Panc1 (cell line): ENCODE results near the gene ARHGEF38.

ENCODE experiments used
- CTCF ChIP-seq: fragments of 450-650 bp; IDR thresholded peaks from 2 replicates; pipeline ENCODE4 v1.5.1; 2017; ENCODE audit warnings: mild to moderate bottlenecking
- TF ChIP-seq, protein P1 (sequence below), 2 experiments: IDR thresholded peaks; 2 replicates each; pipeline ENCODE4 v1.6.1; 2011 to 2012; ENCODE audit warnings: low read depth in 2 of 2, control low read depth in 1 of 2, low read length in 1 of 2, mild to moderate bottlenecking in 1 of 2, moderate library complexity in 1 of 2; ENCODE audit not compliant: insufficient read depth in 1 of 2

GRCh38 chr4:105679186-105679585 is 126.8 kb downstream of the ARHGEF38 start:
- TF ChIP-seq CTCF, result no peak
- TF ChIP-seq, protein P1, sequence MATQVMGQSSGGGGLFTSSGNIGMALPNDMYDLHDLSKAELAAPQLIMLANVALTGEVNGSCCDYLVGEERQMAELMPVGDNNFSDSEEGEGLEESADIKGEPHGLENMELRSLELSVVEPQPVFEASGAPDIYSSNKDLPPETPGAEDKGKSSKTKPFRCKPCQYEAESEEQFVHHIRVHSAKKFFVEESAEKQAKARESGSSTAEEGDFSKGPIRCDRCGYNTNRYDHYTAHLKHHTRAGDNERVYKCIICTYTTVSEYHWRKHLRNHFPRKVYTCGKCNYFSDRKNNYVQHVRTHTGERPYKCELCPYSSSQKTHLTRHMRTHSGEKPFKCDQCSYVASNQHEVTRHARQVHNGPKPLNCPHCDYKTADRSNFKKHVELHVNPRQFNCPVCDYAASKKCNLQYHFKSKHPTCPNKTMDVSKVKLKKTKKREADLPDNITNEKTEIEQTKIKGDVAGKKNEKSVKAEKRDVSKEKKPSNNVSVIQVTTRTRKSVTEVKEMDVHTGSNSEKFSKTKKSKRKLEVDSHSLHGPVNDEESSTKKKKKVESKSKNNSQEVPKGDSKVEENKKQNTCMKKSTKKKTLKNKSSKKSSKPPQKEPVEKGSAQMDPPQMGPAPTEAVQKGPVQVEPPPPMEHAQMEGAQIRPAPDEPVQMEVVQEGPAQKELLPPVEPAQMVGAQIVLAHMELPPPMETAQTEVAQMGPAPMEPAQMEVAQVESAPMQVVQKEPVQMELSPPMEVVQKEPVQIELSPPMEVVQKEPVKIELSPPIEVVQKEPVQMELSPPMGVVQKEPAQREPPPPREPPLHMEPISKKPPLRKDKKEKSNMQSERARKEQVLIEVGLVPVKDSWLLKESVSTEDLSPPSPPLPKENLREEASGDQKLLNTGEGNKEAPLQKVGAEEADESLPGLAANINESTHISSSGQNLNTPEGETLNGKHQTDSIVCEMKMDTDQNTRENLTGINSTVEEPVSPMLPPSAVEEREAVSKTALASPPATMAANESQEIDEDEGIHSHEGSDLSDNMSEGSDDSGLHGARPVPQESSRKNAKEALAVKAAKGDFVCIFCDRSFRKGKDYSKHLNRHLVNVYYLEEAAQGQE (IDR thresholded peaks at IDR 0.05; ENCODE audit: insufficient read depth in 1 of 2, low read depth in 2 of 2, low read length in 1 of 2), result no peak
